Testis (tissue), 2 donors: ENCODE measurements around the gene NRIP1.

Experiments used
- POLR2A ChIP-seq: fragments of 450-650 bp; IDR thresholded peaks from one replicate; pipeline ENCODE4 v1.6.1; 2017; ENCODE audit warnings: antibody characterized with exemption, mild to moderate bottlenecking, moderate library complexity
- TF ChIP-seq, protein P1 (sequence below), 3 experiments: fragments of 450-650 bp in 2 of 3; fragments of 200-600 bp in 1 of 3; sonication (generic) in 1 of 3; IDR thresholded peaks; one replicate each; pipeline ENCODE4 v1.5.1; 2016 to 2019; ENCODE audit warnings: antibody characterized with exemption in 3 of 3, mild to moderate bottlenecking in 2 of 3, moderate library complexity in 1 of 3

DNA sequence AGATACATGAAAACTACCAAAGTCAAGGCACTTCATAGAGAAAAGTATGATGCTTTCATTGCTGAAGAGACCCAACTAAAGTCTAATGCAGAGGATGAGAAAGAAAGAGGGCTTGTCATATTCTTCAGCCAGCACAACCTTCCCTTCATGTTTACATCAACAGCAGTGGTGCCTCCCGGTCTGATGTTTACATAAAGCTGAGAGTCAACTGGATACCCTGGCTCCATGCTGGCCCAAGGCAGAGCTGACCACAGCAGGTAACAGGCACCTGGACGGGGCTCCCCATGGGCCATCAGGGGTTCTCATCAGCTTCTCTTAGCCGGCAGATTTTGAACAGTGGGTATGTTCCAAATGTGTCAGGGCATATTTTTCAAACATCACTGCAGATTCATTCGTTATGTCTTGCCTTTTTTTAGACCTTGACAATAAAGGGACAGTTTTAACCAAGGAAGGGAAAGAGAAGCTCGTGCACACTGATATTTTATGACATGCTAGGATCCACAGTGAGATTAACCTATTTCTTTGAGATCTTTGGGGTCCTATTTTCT, 117.1 kb downstream of the NRIP1 start:
- TF ChIP-seq, protein P1, sequence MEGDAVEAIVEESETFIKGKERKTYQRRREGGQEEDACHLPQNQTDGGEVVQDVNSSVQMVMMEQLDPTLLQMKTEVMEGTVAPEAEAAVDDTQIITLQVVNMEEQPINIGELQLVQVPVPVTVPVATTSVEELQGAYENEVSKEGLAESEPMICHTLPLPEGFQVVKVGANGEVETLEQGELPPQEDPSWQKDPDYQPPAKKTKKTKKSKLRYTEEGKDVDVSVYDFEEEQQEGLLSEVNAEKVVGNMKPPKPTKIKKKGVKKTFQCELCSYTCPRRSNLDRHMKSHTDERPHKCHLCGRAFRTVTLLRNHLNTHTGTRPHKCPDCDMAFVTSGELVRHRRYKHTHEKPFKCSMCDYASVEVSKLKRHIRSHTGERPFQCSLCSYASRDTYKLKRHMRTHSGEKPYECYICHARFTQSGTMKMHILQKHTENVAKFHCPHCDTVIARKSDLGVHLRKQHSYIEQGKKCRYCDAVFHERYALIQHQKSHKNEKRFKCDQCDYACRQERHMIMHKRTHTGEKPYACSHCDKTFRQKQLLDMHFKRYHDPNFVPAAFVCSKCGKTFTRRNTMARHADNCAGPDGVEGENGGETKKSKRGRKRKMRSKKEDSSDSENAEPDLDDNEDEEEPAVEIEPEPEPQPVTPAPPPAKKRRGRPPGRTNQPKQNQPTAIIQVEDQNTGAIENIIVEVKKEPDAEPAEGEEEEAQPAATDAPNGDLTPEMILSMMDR (IDR thresholded peaks at IDR 0.05), result no peak
- no peak for TF ChIP-seq POLR2A
